ENCODE measurements around the gene VPS4A. TPM values are rescaled to one million over a fixed set of nuclear protein-coding genes. Genes with fewer than 3 reads are reported as not detected.

Gene VPS4A
- total and polyA plus RNA-seq, 2 of the 8 experiments (the other 6 are each of a cell fraction or from before 2014, with no cell fraction given): 14.1 to 24.1 TPM

DNA sequence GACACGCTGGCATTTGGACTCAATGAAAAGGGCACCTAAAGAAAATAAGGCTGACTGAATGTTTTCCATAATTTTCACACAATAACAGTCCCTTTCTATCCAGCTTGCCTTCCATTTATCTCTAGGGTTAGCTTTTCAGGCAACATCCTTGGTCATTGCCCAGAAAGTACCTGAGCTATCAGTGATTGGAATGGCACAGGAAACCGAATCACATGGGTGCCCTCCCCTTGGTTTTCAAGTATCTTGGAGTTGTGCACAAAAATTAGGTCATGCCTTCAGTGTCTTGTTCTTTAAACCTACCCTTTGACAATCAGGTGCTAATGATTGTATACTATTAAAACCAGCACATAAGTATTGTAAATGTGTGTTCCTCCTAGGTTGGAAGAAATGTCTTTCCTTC is 3.3 kb upstream of the VPS4A start:
- Histone ChIP-seq H3K79me1 (ENCODE audit: low read depth, low read length) (no peaks in the 10 kb centered on the region), H2BK15ac (ENCODE audit: low read length) (no peak overlapping the region), H3K9me3 (ENCODE audit: insufficient read depth in 2 of 2, low read depth in 1 of 2, low read length in 1 of 2) (no peaks in the 10 kb centered on the region), H4K8ac (ENCODE audit: extremely low read depth, insufficient read depth, low read length) (no peak overlapping the region), H3K23ac (ENCODE audit: insufficient read length) (no peak overlapping the region), H2BK120ac (replicated peaks; ENCODE audit: low read depth, low read length) (no peak overlapping the region), H3K4me2 (ENCODE audit: insufficient read depth in 1 of 2, low read depth in 2 of 2, low read length in 2 of 2) (no peak overlapping the region), H4K20me1 (replicated peaks in 1 of 2; ENCODE audit: control insufficient read depth in 1 of 2, insufficient read depth in 2 of 2, low read length in 2 of 2) (peaks cover 5 to 6% of the 10 kb centered on the region in 2 experiments), H3K23me2 (ENCODE audit: low read depth, low read length) (0 out of 2 replicates have a peak, but pooled peaks cover 3% of the 10 kb centered on the region), H3K27me3 (replicated peaks in 1 of 4; ENCODE audit: control insufficient read depth in 3 of 4, extremely low read depth in 1 of 4, insufficient read depth in 3 of 4, low read length in 3 of 4) (no peaks in the 10 kb centered on the region), H3K14ac (ENCODE audit: insufficient read length) (no peak overlapping the region), H3K18ac (ENCODE audit: extremely low read depth, low read length) (no peak overlapping the region), H2AFZ (ENCODE audit: low read length) (no peak overlapping the region), H2BK20ac (ENCODE audit: low read length) (no peak overlapping the region), H2AK5ac (ENCODE audit: low read depth, low read length) (no peak overlapping the region), H4K91ac (replicated peaks; ENCODE audit: insufficient read length, low read length) (no peak overlapping the region), H2BK5ac (ENCODE audit: low read depth, low read length) (no peak overlapping the region), H3K56ac (replicated peaks; ENCODE audit: insufficient read length, low read depth, low read length) (no peak overlapping the region), H2BK12ac (ENCODE audit: low read depth, low read length) (no peak overlapping the region), H3K9ac (replicated peaks in 1 of 4; ENCODE audit: extremely low read depth in 1 of 4, low read depth in 3 of 4, low read length in 3 of 4) (no peak overlapping the region), H3K27ac (ENCODE audit: low read depth, low read length) (no peak overlapping the region), H3K36me3 (ENCODE audit: control insufficient read depth in 2 of 4, insufficient read depth in 4 of 4, low read length in 3 of 4) (no peaks in the 10 kb centered on the region; a peak in 1 of 8 replicates), H3K4ac (replicated peaks; ENCODE audit: insufficient read length, low read depth, low read length) (no peak overlapping the region), H3K79me2 (ENCODE audit: control insufficient read depth in 1 of 2, insufficient read depth in 2 of 2, low read length in 2 of 2) (peaks cover 0 to 8% of the 10 kb centered on the region in 2 experiments; a peak in 1 of 4 replicates), H3K4me3 (ENCODE audit: extremely low read depth in 1 of 4, insufficient read depth in 2 of 4, low read depth in 3 of 4, low read length in 4 of 4) (no peak overlapping the region), H3K4me1 (replicated peaks in 1 of 4; ENCODE audit: control insufficient read depth in 3 of 4, insufficient read depth in 4 of 4, low read length in 3 of 4) (peaks cover 0 to 4% (median 3%) of the 10 kb centered on the region in 4 experiments; a peak in 4 of 7 replicates), H4K5ac (ENCODE audit: insufficient read length, low read depth, low read length) (no peak overlapping the region)
- CTCF ChIA-PET (ENCODE audit: partially characterized antibody): no interaction called here
- FAIRE-seq (no peak), DNase-seq (ENCODE audit: low read depth in 1 of 2, low spot score in 2 of 2) (no peak)
- TF ChIP-seq FOSL1 (IDR thresholded peaks at IDR 0.05; ENCODE audit: insufficient read depth, low read depth, low read length): no peak
- no peak for TF ChIP-seq TAF1 (IDR thresholded peaks at IDR 0.05; ENCODE audit: low read depth, low read length)
- WGBS, 2 experiments (ENCODE audit: extremely low coverage in 1 of 2, insufficient coverage in 1 of 2, insufficient read length in 1 of 2, insufficient replicate concordance in 2 of 2, low coverage in 1 of 2, low lambda C conversion rate in 2 of 2, missing lambda C conversion rate in 1 of 2): 77% methylated on average over 2 of the region's 2 CpGs; no CpG with 5 or more reads in 1 of the 2 experiments
- POLR2A ChIA-PET (ENCODE audit: partially characterized antibody): no interaction called here

Measured in H1 (cell line).